Vagina (tissue), 2 donors: Measurements from ENCODE around the gene TNFAIP8L3.

Experiments
- CTCF ChIP-seq, 3 experiments: fragments of 450-650 bp in 2 of 3; fragments of 200-600 bp in 1 of 3; sonication (generic) in 1 of 3; IDR thresholded peaks; one replicate each; pipeline ENCODE4 v1.5.1; 2017 to 2019; ENCODE audit warnings: antibody characterized with exemption in 3 of 3, mild to moderate bottlenecking in 2 of 3, moderate library complexity in 2 of 3
- POLR2A ChIP-seq, 2 donors: fragments of 450-650 bp; IDR thresholded peaks; one replicate each; pipeline ENCODE4 v1.6.1; 2017; ENCODE audit warnings: antibody characterized with exemption in 2 of 2, mild to moderate bottlenecking in 2 of 2, moderate library complexity in 2 of 2
- POLR2AphosphoS5 ChIP-seq, 2 donors: sonication (generic); formaldehyde crosslinking; IDR thresholded peaks; one replicate each; pipeline ENCODE4 v1.9.0; 2017; ENCODE audit warnings: antibody characterized with exemption in 2 of 2, mild to moderate bottlenecking in 2 of 2, low read depth in 1 of 2; ENCODE audit not compliant: insufficient read depth in 1 of 2

DNA sequence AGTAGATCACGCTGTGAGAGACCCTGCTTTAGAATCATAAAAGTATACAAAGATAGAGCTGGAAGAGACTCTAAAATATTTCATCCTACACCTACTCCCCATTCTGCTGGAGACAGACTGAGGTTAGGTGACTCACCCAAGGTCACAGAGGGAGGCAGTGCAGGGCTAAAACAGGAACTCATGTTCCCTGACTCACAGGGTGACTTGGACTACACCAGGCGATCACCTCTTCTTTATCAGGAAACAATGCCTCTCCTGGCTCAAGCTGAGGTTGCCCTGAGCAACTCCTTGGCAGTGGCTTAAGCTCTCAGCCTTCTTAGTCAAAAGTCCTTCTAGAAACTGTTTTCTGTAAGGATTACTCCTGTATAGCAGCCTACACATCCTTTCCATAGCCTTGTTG is 26.4 kb upstream of the TNFAIP8L3 start:
- TF ChIP-seq CTCF (IDR thresholded peaks at IDR 0.05) (no peak), POLR2AphosphoS5 (IDR thresholded peaks at IDR 0.05; ENCODE audit: insufficient read depth in 1 of 2, low read depth in 1 of 2) (no peak), POLR2A (IDR thresholded peaks at IDR 0.05) (no peak)
